IMR-90 (cell line): ENCODE measurements around the gene TOR4A.

Experiments
- CEBPB ChIP-seq: IDR thresholded peaks from 2 replicates; pipeline ENCODE4 v1.6.1; 2012; ENCODE audit warnings: low read depth, low read length, improper control_type of control experiment
- CTCF ChIP-seq: conservative IDR thresholded peaks from 2 replicates; pipeline ENCODE4 v1.5.1; 2012; ENCODE audit warnings: mild to moderate bottlenecking, low read depth, low read length, improper control_type of control experiment
- FOS ChIP-seq: fragments of 150-350 bp; IDR thresholded peaks from 2 replicates; pipeline ENCODE4 v1.6.1; 2016; ENCODE audit warnings: low read depth, low read length
- MAFK ChIP-seq: IDR thresholded peaks from 2 replicates; pipeline ENCODE4 v1.6.1; 2012; ENCODE audit warnings: low read depth, low read length, improper control_type of control experiment
- MXI1 ChIP-seq: IDR thresholded peaks from 2 replicates; pipeline ENCODE4 v1.6.1; 2012; ENCODE audit warnings: low read depth, mild to moderate bottlenecking, low read length, moderate library complexity, borderline replicate concordance
- POLR2A ChIP-seq: IDR thresholded peaks from 2 replicates; pipeline ENCODE4 v1.6.1; 2012; ENCODE audit warnings: mild to moderate bottlenecking, low read depth, low read length
- RAD21 ChIP-seq: IDR thresholded peaks from 2 replicates; pipeline ENCODE4 v1.6.1; 2012; ENCODE audit warnings: low read length, improper control_type of control experiment
- TF ChIP-seq, protein P1 (sequence below): fragments of 150-350 bp; IDR thresholded peaks from 2 replicates; pipeline ENCODE4 v1.6.1; 2017; ENCODE audit warnings: mild to moderate bottlenecking, antibody characterized with exemption, low read length, low read depth

DNA sequence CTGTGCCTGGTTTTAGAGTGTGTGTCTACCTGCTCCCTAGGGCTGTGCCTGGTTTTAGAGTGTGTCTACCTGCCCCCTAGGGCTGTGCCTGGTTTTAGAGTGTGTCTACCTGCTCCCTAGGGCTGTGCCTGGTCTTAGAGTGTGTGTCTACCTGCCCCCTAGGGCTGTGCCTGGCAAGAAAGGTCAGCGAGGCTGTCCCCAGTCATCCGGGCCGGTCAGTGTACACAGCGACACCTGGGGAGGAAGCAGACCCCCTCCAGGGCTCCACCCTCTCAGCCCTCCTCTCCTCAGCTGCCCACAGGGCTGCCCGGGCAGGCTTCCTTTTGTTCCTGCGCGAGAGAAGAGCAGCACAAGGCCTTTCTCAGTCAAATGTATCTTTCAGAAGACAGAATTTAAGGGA is 20.4 kb downstream of the TOR4A start:
- TF ChIP-seq, protein P1, sequence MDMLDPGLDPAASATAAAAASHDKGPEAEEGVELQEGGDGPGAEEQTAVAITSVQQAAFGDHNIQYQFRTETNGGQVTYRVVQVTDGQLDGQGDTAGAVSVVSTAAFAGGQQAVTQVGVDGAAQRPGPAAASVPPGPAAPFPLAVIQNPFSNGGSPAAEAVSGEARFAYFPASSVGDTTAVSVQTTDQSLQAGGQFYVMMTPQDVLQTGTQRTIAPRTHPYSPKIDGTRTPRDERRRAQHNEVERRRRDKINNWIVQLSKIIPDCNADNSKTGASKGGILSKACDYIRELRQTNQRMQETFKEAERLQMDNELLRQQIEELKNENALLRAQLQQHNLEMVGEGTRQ, result no peak
- TF ChIP-seq CTCF, result no peak
- TF ChIP-seq FOS, result no peak
- TF ChIP-seq MAFK, result no peak
- TF ChIP-seq POLR2A, result no peak
- TF ChIP-seq MXI1, result no peak
- no peak for TF ChIP-seq CEBPB
- no peak for TF ChIP-seq RAD21
